ENCODE measurements around the gene APCDD1L. TPM values are rescaled to one million over a fixed set of nuclear protein-coding genes. Genes with fewer than 3 reads are reported as not detected.

Gene APCDD1L
- polyA plus RNA-seq, 3 donors: 14.5 to 19.2 (median 18.7) TPM

DNA sequence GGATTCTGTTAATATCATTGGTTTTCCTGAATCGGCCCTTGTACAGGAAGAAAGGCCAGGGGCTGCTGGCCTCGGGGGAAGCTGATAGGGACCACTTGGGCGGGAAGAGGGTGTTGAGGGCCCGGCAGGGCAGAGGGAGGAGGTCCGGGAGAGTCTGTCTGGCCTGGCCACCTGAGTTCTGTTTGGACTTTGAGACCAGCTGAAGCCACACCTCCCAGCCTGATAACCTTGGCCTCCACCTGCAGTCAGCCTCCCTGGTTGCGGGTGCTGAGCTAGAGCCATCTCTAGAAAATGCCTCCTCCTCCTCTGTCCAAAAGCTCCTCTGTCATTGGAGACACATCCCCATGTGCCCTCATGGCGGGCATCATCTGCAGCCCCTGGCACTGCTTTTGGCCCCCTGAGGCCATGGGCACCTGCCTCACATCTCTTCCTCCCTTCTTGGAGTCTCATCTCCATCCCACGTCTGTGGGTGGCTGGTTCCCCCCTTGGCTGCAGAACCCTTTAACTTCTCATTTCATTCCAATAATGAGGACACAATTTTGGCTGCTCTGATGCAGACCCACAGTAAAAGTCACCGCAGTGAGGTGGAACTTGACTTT, 16.6 kb downstream of the APCDD1L start:
- DNase-seq (ENCODE audit: extremely low read depth in 1 of 11, low read depth in 9 of 11, low spot score in 4 of 11): no peak

DNA sequence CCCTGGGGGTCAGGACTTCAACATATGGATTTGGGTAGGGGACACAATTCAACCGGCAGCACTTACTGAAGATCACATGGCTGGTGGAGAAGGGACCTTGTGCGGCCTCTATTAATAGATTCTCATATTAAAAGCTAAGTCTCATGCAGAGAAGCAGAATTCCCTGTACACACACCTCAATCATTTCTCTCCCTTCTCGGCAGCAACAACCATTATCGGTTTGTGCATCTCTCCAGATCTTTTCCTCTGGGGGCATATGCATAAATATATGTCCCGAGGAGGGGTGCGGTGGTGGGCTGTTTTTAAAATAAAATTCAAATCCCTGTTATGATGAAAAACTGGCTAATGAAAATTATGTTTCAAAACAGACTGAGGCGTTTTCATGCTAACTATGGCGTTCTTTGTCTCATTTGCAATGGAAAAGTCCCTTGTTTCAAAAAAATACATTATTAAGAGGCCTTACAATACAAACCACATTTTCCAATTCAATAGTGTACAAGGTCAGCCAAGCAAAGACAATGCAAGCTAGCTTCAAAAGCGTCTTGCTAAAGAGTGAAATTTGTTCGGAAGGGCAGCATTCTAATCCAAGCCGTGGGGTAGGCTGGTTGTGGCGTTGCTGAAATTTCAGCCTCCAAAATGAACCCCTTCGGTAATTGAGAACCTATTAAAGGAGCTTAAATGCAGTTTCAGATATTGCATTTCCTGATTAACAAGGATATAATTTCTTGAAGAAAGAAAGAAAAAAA, 17.3 kb downstream of the APCDD1L start:
- no peak for DNase-seq (ENCODE audit: extremely low read depth in 1 of 11, low read depth in 9 of 11, low spot score in 4 of 11)

DNA sequence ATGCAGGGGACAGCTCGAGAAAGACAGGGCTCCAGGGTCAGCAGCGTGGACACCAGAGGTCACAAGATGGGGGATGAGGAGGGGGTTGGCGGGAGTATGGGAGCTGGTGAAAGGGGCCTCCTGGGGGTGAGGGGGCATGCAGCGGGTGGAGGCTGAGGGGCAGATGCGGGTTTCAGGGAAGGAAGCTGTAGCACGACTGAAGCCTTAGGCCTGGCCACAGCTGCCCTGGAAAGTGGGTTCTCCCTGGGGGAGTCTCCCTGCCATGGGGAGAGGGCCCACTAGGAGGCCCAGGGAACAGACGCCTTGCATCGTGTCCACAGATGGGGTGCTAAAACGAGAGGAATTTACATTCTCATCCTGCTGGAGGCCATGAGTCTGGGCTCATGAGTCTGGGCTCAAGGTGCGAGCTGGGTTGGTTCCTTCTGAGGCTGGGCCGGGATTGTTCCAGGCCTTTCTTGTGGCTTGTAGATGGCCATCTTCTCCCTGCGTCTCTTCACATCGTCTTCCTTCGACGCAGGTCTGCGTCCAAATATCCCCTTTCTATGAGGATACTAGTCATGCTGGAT, 18.0 kb downstream of the APCDD1L start:
- no peak for DNase-seq (ENCODE audit: extremely low read depth in 1 of 11, low read depth in 9 of 11, low spot score in 4 of 11)

GRCh38 chr20:58496429-58496769, 18.8 kb downstream of the APCDD1L start:
- DNase-seq (ENCODE audit: extremely low read depth in 1 of 11, low read depth in 9 of 11, low spot score in 4 of 11): no peak

- DNase-seq (ENCODE audit: extremely low read depth in 1 of 11, low read depth in 9 of 11, low spot score in 4 of 11): no peak
Observed at GRCh38 chr20:58495623-58496428, 19.4 kb downstream of the APCDD1L start.

DNA sequence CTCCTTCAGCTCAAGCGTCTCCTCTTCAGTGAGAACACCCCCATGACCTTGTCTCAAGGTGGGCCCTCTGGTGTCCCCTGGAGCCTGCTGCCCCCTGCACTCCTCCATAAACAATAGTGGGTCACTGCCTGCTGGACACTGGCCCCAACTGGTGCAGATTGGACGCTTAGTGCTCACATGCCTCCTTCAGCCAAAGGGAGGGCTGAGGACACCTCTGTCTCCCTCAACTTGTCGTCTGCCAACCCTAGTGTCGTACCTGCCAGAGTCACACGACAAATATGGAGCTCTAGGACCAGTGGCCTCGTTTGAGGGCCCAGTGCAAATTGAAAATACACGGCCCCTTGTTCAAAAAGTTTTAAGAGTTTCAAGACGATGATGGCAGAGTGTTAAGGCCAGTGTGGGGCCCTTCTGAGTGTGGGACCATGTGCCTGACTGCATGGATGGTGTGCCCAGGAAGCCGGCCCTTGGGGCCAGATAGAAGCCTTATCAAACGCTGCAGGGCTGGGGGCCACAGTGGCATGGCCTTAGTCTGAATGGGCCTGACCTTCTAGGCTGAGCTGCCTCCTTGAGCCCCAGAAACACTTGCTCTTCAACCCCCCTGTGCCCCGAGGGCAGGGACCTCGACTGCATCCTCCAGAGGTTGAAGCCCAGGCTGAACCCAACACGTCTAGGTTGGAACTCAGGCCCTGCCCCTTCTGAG, 20.1 kb downstream of the APCDD1L start:
- no peak for DNase-seq (ENCODE audit: extremely low read depth in 1 of 11, low read depth in 9 of 11, low spot score in 4 of 11)

DNA sequence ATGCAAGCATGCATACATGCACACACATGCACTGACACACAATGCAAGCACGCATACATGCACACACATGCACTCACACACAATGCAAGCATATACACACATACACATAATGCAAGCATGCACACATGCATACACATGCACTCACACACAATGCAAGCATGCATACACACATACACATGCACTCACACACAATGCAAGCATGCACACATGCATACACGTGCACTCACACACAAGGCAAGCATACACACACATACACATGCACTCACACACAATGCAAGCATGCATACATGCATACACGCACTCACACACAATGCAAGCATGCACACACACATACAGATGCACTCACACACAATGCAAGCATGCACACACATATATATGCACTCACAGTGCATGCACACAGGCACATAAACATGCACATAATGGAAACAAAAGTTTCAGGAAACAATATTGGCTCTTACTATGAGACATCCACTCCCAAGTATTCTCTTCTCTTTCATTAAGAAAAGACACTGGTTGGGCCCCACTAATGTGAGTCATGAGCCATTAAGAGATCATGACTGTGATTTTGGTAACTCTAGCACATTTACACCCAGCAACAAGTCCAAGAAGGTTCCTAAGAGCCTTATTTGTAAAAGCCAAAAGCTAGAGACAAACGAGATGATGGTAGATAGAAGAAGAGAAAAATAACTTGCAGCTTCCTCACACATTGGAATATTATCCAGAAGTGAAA, 22.2 kb downstream of the APCDD1L start:
- DNase-seq (ENCODE audit: extremely low read depth in 1 of 11, low read depth in 9 of 11, low spot score in 4 of 11): no peak

- DNase-seq (ENCODE audit: extremely low read depth in 1 of 11, low read depth in 9 of 11, low spot score in 4 of 11): no peak
Observed at GRCh38 chr20:58492074-58492718, 23.0 kb downstream of the APCDD1L start.

GRCh38 chr20:58486207-58486606, 29.0 kb downstream of the APCDD1L start:
- no peak for DNase-seq (ENCODE audit: extremely low read depth in 1 of 11, low read depth in 9 of 11, low spot score in 4 of 11)

DNA sequence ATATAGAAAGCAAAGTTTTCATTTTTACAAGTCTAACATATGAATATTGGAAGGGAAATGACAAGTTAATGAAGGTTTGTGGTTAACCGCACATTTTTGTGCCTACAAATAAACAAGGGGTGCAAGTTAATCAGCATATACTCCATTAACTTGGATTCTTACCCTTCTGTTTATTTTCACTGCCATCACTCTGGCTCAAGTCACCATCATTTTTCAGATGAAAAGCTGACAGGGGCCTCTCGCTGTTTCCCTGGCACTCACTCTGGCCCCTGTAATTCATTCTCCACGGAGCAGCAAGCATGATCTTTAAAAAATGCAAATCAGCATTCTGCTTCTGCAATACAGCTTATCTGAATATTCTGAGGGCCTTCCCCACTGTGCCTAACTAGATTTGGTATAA, 29.8 kb downstream of the APCDD1L start:
- no peak for DNase-seq (ENCODE audit: extremely low read depth in 1 of 11, low read depth in 9 of 11, low spot score in 4 of 11)

DNA sequence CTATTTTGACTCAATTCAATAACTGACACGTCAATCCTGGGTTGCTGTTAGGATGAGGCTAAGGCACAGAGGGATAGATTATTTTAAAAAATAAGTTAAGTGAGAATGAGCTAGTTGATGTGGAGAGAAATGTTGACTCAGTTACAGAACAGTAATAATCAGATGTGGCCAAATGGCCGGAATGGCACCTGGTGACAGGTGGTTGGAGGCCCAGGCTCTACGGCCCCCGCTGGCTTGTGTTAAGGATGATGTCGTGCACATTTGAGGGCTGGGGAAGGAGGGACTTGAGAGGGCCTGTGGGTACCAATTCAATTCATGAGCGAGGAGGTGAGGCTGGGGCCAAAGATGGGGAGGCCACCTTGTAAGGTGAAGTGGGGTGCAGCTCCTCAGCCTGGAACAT, 31.7 kb downstream of the APCDD1L start:
- DNase-seq (ENCODE audit: extremely low read depth in 1 of 11, low read depth in 9 of 11, low spot score in 4 of 11): no peak

- DNase-seq (ENCODE audit: extremely low read depth in 1 of 11, low read depth in 9 of 11, low spot score in 4 of 11): no peak
Observed at GRCh38 chr20:58483051-58483450, 32.1 kb downstream of the APCDD1L start.

GRCh38 chr20:58482416-58482815, 32.8 kb downstream of the APCDD1L start:
- no peak for DNase-seq (ENCODE audit: extremely low read depth in 1 of 11, low read depth in 9 of 11, low spot score in 4 of 11)

DNA sequence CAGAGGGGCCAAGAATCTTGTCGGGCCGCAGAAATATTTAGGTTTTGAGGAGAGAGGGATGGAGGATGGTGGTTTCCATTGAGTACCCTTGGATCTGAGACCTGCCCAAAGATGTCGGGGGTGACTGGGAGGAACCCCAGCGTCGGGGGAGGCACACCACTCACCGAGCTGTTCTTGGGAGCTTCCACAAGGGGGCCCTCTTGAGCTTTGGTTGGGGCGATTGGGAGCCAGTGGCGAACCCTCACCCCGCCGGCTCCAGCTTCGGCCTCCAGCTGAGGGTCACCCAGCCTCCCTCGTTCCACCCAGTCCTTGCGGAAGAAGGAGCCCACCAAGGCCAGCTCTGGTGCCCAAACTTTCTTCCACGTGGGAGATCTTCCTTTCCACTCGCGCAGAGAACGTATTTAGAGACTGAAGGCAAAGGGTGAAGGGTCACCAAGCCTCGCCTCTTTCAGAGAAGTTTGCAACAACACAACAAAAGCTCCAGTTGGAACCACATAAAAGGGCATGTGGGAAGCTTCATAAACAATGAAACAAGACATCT, 33.6 kb downstream of the APCDD1L start:
- peak in 8 of 11 donors; percentile 38 to 59 (median 47) for DNase-seq (ENCODE audit: extremely low read depth in 1 of 11, low read depth in 9 of 11, low spot score in 4 of 11)

DNA sequence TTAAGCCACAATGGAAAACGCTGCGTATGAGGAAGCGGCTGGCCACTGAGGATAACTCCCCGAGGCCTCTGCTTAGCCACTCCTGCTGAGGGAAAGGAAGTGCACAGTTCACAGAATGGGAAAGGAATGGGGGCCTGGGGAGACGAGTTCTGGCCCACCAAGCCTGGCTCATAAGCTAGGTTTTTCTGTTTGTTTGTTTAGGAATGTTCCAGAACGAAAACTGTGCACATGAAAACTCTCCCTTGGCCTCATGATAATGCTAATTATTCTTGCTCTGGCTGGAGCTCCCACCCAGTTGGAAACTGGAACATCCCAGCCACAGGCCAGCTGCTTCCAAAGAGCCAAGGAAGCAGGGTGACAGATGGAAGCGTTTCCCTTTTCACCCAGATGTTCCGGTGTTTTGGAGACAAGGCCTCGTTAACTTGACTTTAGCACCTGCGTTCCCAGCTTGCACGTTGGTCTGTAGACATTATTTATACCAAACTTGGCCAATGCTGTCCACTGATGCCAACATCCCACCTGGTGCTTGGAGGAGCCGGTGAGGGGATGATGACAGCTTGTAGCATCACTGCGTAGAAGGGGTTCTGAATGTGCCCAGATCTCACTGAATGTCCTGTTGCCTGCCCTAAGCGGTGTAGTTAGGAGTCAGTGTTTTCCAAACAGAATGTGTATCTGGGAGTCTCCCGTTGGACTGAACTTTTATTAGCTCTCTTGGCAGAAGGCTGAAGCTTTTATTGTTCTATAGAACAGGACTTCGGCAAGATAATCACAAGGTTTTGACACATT, 34.5 kb downstream of the APCDD1L start:
- no peak for DNase-seq (ENCODE audit: extremely low read depth in 1 of 11, low read depth in 9 of 11, low spot score in 4 of 11)

- DNase-seq (ENCODE audit: extremely low read depth in 1 of 11, low read depth in 9 of 11, low spot score in 4 of 11): no peak
Observed at GRCh38 chr20:58479726-58480440, 35.3 kb downstream of the APCDD1L start.
